Measurements from ENCODE around the gene NPAT.

Gene NPAT

DNA sequence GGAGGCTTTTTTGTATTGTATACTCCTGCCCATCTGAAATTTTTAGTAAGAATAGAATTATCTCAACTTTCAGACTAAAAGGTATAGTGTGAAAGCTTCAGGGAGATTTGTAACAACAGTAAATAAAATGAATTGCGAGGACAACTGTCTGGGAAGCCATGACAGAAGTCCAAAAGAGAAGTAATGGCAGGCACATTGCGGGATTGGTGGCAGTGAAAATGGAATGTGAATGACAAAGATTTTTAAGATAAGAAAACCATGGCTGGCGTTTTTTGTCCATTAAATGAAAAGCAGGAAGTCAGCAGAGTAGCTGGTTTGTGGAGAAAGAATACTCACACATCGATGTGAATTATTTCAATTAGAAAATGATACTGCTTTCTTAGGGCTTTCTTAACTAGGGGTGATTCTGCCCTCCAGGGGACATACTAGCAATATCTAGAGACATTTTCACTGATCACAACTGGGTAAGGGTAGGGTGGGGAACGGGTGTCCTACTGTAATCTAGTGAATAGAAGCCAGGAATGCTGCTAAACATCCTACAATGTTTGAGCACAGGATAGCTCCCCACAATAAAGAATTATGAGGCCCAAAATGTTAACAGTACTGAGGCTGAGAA is 1.6 kb downstream of the NPAT start:
- DNase-seq (ENCODE audit: extremely low spot score, insufficient read length, low read depth) (no peak), FAIRE-seq (no peak)

- DNase-seq (ENCODE audit: extremely low spot score, insufficient read length, low read depth) (no peak), FAIRE-seq (no peak)
These were observed 3.3 kb downstream of the NPAT start for GRCh38 chr11:108218912-108219783.

DNA sequence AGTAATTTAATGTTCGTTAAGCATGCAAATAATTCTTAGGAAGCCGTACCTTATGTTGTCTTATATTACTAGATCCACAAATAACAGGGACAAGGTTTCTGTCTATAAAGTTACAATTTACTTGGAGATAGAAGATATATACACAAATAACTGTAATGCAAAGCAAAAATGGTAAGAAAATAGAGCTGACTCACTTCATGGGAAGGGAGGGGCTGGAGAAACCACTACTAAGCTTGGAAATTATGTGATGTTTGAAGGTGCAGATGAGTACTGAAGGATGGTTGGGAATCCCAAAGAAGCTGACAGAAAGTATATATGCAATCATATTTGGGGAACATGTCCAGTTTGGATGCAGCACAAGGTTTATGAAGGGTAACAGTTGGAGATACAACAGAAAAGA is 4.0 kb downstream of the NPAT start:
- DNase-seq (ENCODE audit: extremely low spot score, insufficient read length, low read depth), result no peak
- FAIRE-seq, result no peak

DNA sequence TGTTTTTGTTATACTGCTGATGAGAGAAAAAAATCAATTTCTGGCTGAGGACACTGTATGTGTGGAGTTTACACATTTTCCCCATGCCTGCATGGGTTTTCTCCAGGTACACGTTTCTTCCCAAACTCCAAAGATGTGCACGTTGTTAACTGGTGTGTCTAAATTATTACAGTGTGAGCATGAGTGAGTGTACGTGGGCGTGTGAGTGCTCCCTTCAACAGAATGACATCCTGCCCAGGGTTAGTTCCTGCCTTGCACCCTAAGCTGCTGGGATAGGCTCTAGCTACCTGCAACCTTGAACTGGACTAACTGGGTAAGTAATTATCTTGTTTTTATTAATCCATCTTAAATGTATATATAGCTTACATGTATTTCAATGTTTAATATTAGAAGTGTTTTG is 5.5 kb downstream of the NPAT start:
- FAIRE-seq (no peak), DNase-seq (ENCODE audit: extremely low spot score, insufficient read length, low read depth) (no peak)

GRCh38 chr11:108213784-108214183 is 8.7 kb downstream of the NPAT start:
- DNase-seq (ENCODE audit: extremely low spot score, insufficient read length, low read depth) (no peak), FAIRE-seq (no peak)

- no peak for DNase-seq (ENCODE audit: extremely low spot score, insufficient read length, low read depth)
- no peak for FAIRE-seq
These were observed 12.0 kb downstream of the NPAT start for GRCh38 chr11:108210441-108210840.

DNA sequence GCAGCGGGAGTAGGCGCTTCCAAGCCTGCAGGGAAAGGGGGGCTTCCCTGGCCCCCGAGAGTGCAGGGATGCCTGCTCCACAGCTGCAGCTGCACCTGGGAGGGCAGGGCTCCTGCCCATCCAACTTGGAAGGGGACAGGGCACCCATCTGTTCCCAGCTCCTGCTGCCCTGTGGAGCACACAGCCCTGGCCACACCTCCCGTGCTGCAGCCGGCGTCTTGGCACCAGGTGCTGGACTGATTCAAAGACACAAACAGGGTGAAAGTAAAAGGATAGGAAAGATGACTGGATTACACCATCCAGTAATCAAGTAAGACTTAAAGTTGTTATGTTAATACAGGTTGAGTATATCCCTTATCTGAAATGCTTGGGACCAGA is 14.8 kb downstream of the NPAT start:
- DNase-seq (ENCODE audit: extremely low spot score, insufficient read length, low read depth) (no peak), FAIRE-seq (no peak)

DNA sequence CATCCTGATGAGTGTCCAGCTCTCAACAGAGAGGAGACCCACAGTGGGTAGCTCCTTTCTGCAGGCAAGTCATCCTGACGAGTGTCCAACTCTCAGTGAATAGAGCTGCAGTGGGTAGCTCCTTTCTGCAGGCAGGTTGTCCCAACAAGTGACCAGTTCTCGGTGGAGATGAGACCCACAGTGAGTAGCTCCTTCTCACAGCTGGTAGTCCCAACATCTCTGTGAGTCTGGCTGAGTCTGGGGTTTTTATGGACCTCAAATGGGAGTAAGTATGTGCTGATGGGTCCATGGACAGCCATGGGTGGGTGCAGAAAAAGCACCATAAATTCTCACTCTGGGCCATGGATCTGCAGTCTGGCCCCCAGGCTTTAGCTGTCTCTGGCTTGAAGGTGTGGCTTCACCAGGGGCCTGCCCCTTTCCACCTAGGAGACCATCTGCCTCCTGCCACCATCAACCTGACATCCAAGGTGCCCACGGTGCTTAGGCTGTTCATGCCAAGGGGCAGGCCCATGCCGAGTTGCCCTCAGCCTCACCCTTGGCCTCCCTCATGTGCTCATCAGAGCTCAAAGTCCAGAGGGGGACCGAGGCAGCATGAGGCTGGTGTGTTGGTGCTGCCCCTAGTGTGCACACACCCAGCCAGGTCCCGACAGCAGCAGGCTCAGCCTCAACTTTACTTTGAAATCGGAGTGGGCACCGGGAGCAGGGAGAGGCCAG is 15.3 kb downstream of the NPAT start:
- no peak for DNase-seq (ENCODE audit: extremely low spot score, insufficient read length, low read depth)
- FAIRE-seq, result no peak

GRCh38 chr11:108206171-108206570 is 16.3 kb downstream of the NPAT start:
- FAIRE-seq, result no peak

GRCh38 chr11:108204929-108205499 is 17.4 kb downstream of the NPAT start:
- DNase-seq (ENCODE audit: extremely low spot score, insufficient read length, low read depth) (no peak), FAIRE-seq (no peak)

More at GRCh38 chr11:108206171-108206570, 16.3 kb downstream of the NPAT start:
- DNase-seq (ENCODE audit: extremely low spot score, insufficient read length, low read depth), result no peak

- FAIRE-seq (no peak), DNase-seq (ENCODE audit: extremely low spot score, insufficient read length, low read depth) (no peak)
These were observed 18.1 kb downstream of the NPAT start for GRCh38 chr11:108204376-108204775.

GRCh38 chr11:108203075-108203474 is 19.4 kb downstream of the NPAT start:
- FAIRE-seq (no peak), DNase-seq (ENCODE audit: extremely low spot score, insufficient read length, low read depth) (no peak)

DNA sequence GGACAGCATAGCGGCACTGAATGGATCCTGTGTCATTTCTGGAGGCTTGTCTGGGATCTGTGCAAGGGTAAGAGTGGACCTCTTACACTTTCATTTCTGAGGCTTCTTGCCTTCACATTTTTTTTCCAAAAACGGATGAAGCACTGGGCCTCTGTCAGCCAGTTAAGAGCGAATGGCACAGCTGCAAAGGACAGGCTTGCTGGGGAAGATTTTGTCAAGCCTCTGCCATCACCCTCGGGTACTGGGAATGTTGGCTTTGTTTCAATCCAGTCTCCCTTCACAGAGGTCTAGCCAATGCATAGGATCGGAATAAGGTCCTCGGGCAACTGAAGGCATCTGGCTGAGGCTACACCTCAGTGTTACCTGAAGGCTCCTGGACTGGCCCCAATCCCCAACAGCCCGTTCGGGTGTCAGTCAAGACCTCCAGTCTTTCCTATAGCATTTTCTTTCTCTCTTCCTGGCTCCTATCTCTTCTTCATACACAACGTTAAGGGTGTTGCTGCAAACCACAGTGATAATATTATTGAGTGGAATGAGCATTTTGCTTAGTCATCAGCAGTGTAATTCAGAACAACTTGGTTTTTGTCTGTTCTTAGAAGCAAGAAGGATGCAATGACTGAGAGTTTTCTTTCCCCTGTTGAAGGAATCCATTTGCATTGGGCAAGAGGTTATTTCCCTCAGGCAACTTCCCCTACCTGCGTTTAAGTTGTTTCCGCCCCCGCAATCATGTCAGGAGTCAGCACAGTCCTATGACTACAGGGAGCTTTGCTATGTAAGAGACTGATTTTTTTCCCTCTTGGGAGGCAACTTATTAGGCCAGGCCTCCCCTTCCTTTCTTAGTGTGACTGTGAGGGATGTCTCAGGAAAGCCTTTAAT is 22.8 kb downstream of the NPAT start:
- FAIRE-seq, result peak; percentile 81

GRCh38 chr11:108198833-108199232 is 23.6 kb downstream of the NPAT start:
- DNase-seq (ENCODE audit: extremely low spot score, insufficient read length, low read depth) (no peak), FAIRE-seq (no peak)

More for the DNA sequence above, 22.8 kb downstream of the NPAT start:
- no peak for DNase-seq (ENCODE audit: extremely low spot score, insufficient read length, low read depth)

GRCh38 chr11:108197351-108197750 is 25.1 kb downstream of the NPAT start:
- FAIRE-seq (peak; percentile 66), DNase-seq (ENCODE audit: extremely low spot score, insufficient read length, low read depth) (no peak)

DNA sequence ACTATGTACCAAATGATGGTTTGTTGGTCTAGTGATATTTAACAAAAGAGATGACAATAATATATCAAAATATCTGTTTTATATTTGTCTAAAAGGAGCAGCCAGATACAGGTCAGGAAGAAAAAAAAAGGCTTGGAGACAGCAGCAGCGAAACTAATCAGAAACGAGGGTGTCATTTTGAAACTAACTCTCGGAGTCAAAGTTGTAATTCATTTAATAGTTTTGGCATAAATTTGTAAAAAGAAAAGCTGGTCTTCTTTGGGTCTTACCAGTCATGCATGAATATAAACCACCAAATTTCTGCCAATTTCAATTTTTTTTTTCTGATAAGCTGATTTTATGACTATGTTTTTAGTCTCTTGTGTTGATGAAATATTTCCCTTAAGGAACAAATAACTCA is 25.5 kb downstream of the NPAT start:
- FAIRE-seq, result peak; percentile 89

DNA sequence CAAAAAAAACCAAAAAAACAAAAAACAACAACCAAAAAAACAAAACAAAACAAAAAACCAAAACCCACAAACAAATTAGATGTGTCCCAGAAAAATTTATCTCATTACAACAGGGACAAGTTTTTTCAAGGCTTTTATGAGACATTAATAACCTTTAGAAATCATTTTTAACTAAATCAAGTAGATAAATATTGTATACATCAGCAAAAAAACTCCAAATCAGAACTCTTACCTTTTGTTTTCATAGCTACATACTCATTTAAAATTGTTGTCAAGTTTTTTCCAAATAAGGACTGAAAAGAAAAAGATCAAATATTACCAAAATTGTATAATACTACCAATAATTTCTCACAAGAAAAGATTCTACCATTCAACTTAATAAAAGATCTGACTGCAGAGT is 28.7 kb downstream of the NPAT start:
- no peak for FAIRE-seq
- DNase-seq (ENCODE audit: extremely low spot score, insufficient read length, low read depth), result no peak

More for the DNA sequence above, 25.5 kb downstream of the NPAT start:
- DNase-seq (ENCODE audit: extremely low spot score, insufficient read length, low read depth), result peak; percentile 11

- no peak for FAIRE-seq
- DNase-seq (ENCODE audit: extremely low spot score, insufficient read length, low read depth), result no peak
These were observed 44.9 kb downstream of the NPAT start for GRCh38 chr11:108177570-108177969.

GRCh38 chr11:108170184-108170583 is 52.3 kb downstream of the NPAT start:
- no peak for DNase-seq (ENCODE audit: extremely low spot score, insufficient read length, low read depth)
- no peak for FAIRE-seq

GRCh38 chr11:108167624-108168023 is 54.8 kb downstream of the NPAT start:
- DNase-seq (ENCODE audit: extremely low spot score, insufficient read length, low read depth), result no peak

More at GRCh38 chr11:108167624-108168023, 54.8 kb downstream of the NPAT start:
- no peak for FAIRE-seq
